IMR-90 (cell line): ENCODE results near the gene LCAT.

Experiments used
- POLR2A ChIP-seq: IDR thresholded peaks from 2 replicates; pipeline ENCODE4 v1.6.1; 2012; ENCODE audit warnings: mild to moderate bottlenecking, low read depth, low read length
- RAD21 ChIP-seq: IDR thresholded peaks from 2 replicates; pipeline ENCODE4 v1.6.1; 2012; ENCODE audit warnings: low read length, improper control_type of control experiment
- TF ChIP-seq, protein P1 (sequence below): conservative IDR thresholded peaks from 2 replicates; pipeline ENCODE4 v1.5.1; 2012; ENCODE audit warnings: mild to moderate bottlenecking, low read depth, low read length, improper control_type of control experiment

DNA sequence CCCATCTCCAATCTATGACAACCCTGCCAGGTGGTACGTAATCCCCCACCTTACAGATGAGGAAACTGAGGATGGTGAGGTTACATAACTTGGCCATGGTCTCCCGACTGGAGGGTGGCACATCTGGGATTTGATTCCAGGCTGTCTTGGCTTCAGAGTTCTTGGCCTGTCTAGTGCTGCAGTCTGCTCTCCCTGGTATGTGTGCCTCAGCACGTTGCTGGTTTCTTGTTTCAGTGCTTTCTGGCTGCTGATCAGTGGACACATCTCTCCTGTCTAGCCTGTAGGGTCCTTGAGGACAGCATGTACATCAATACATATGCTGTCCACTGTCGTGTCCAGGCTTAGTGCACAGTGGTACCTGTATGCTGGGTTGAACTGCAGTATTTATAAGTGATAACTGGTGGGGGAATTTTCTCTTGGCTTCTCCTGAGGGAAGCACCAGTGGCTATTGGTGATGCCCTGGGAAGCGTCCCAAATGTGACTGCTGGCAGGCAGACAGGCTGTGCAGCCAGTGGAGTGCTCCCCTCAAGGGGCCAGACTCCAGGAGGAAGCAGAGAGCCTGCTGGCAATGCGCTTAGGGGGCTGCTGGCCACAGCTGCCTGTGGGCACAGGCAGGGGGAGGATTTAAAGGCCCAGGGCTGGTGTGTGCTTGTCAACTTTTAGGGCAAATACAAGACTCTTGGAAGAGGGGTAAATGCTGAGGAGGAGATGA, 26.6 kb downstream of the LCAT start:
- TF ChIP-seq, protein P1, sequence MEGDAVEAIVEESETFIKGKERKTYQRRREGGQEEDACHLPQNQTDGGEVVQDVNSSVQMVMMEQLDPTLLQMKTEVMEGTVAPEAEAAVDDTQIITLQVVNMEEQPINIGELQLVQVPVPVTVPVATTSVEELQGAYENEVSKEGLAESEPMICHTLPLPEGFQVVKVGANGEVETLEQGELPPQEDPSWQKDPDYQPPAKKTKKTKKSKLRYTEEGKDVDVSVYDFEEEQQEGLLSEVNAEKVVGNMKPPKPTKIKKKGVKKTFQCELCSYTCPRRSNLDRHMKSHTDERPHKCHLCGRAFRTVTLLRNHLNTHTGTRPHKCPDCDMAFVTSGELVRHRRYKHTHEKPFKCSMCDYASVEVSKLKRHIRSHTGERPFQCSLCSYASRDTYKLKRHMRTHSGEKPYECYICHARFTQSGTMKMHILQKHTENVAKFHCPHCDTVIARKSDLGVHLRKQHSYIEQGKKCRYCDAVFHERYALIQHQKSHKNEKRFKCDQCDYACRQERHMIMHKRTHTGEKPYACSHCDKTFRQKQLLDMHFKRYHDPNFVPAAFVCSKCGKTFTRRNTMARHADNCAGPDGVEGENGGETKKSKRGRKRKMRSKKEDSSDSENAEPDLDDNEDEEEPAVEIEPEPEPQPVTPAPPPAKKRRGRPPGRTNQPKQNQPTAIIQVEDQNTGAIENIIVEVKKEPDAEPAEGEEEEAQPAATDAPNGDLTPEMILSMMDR: no peak
- TF ChIP-seq RAD21 (no peak), POLR2A (no peak)
